22Rv1 (cell line): ENCODE results near the gene LRRC59.
A peak's percentile ranks its signal among the peaks of the same experiment; 100 is the strongest.
"Not testable (repeated sequence)": the region's sequence is repeated elsewhere in the genome, so short reads cannot be mapped to it uniquely, and the experiment has no call there.

Source experiments
- H3K27ac ChIP-seq: fragments of 450-650 bp; 2 replicates; pipeline ENCODE4 v1.5.1; 2017
- CTCF ChIP-seq: fragments of 450-650 bp; IDR thresholded peaks from 2 replicates; pipeline ENCODE4 v1.5.1; 2017; ENCODE audit warnings: mild to moderate bottlenecking
- ZFX ChIP-seq: fragments of 450-650 bp; IDR thresholded peaks from 2 replicates; pipeline ENCODE4 v1.6.1; 2017; ENCODE audit warnings: antibody characterized with exemption, borderline replicate concordance

LRRC59 gene

DNA sequence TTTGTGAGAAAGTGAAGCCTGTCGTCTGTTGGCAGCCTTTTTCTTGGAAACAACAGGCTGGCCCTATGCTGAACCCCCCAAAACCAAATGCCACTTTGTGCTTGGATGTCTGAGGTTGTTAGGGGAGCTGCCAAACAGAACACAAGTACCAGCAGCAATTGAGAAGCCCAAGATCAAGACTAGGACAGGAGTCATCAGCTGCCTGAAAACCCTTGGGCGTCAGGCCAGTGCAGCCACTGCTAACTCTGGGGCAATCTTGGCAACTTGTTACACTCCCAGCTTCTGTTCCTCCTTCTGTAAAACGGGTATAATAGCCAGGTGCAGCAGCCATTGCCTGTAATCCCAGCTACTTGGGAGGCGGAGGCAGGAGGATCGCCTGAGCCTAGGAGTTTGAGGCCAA, 9.3 kb upstream of the LRRC59 start:
- H3K27ac ChIP-seq, result no peak overlapping the region
- no peak for TF ChIP-seq CTCF
- no peak for TF ChIP-seq ZFX

DNA sequence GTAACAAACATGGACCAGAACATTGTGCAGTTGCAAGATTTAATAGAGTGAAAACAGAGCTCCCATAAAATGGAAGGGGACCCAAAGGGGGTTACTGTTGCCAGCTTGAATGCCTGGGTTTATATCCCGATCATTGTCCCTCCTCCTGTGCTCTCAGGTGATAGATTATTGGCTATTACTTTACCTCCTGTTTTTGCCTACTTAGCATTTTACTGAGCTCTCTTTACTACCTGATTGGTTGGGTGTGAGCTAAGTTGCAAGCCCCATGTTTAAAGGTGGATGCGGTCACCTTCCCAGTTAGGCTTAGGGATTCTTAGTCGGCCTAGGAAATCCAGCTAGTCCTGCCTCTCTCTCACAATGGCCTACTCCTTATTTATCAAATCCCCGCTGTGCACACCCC, 8.0 kb upstream of the LRRC59 start:
- not testable (repeated sequence) for H3K27ac ChIP-seq

DNA sequence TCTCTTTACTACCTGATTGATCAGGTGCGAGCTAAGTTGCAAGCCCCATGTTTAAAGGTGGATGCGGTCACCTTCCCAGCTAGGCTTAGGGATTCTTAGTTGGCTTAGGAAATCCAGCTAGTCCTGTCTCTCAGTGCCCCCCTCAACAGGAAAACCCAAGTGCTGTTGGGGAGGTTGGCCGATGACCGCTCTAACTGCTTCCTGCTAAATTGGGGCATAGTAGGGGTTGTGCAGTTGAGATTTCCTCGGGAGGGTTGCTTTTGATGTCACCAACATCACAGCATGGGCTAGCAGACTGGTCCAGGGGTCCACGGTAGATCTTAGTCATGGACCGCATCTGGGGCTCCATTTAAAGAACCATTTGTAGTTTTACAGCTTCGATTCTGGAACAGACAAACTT, 2.3 kb upstream of the LRRC59 start:
- not testable (repeated sequence) for H3K27ac ChIP-seq

DNA sequence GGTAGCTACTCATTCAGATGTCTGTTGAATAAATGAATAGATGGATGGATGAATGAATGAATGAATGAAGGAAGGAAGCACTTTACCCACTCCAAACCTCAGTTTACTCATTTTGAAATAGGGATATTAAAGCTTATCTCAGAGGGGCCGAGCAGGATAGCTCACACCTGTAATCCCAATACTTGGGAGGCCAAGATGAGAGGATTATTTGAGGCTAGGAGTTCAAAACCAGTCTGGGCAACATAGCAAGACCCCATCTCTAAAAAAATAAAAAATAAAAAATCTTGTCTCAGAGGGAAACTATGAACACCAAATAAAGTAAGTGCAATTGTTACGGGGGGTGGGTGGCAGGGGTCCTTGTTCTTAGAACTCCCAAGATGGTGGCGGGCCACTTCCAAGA, 1.3 kb upstream of the LRRC59 start:
- H3K27ac ChIP-seq, result not testable (repeated sequence)

- no peak overlapping the region for H3K27ac ChIP-seq
- TF ChIP-seq CTCF, result no peak
- no peak for TF ChIP-seq ZFX
Observed at GRCh38 chr17:50397919-50398285, 579 bp upstream of the LRRC59 start.

DNA sequence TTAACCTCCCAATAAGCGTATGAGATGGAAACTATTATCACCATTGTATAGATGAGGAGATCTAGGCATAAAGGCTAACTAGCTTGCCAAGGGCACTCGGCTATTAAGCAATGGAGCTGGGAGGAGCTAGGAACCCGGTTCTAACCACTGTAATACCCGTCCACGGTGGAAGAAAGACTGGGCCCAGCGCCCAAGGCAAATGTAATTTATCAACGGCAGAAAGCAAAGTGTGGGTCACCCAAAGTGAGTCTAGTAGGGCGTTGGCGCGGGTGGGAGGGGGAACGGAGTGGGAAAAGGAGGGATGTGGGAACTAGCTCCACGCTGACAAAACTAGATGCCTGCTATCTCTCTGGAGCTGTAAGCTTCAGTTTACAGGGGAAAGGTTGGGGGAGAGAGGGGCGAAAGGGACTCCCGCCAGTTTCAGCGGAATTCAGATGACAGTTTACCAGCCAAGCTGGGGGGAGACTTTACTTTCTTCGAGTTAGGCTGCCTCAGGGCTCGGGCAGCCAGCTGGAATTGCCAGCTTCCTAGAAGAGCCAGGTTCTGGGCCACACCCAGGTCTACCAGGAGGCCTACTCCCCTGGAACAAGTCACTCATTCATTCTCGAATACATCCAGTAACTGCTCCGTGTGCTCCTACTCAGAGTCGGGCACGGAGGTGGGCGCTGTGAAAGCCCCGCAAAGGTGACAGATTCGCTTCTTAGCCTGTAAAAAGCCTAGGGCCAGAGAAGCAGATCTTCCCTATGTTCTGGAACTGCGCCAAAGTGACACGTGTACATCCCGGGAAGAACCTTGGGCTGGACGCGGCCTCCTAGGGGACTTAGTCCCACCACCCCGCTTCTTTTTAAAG, 837 bp downstream of the LRRC59 start:
- peak overlapping the region; percentile 79 for H3K27ac ChIP-seq
- no peak for TF ChIP-seq CTCF
- TF ChIP-seq ZFX, result no peak

DNA sequence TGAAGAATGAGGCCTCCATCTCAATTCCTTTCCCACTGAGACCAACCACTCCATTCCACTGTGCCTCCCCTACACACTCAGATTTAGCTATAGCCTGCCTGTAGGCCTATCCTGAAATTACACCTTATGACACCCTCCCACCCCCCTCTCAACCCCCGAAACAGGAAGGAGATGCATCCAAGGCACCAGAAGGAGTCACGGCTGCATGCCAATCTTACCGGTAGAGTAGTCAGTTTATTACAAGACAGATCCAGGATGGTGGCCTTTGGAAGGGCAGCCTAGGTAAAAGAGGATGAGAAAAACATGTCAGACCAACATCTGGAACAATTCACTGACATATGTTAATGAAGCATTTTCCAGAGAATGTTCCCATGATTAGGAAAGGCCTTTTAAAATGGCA, 2.6 kb downstream of the LRRC59 start:
- H3K27ac ChIP-seq, result no peak overlapping the region
- TF ChIP-seq ZFX, result no peak
- TF ChIP-seq CTCF, result no peak

- no peak overlapping the region for H3K27ac ChIP-seq
Observed at GRCh38 chr17:50393700-50394099, 3.6 kb downstream of the LRRC59 start.

More at GRCh38 chr17:50393700-50394099, 3.6 kb downstream of the LRRC59 start:
- TF ChIP-seq CTCF (no peak), ZFX (no peak)
